Measurements from ENCODE around the gene TBX10.
"Not testable (repeated sequence)": the region's sequence is repeated elsewhere in the genome, so short reads cannot be mapped to it uniquely, and the experiment has no call there.

TBX10 gene

GRCh38 chr11:67663532-67664212 lies 24.1 kb upstream of the TBX10 start:
- no peak for DNase-seq

DNA sequence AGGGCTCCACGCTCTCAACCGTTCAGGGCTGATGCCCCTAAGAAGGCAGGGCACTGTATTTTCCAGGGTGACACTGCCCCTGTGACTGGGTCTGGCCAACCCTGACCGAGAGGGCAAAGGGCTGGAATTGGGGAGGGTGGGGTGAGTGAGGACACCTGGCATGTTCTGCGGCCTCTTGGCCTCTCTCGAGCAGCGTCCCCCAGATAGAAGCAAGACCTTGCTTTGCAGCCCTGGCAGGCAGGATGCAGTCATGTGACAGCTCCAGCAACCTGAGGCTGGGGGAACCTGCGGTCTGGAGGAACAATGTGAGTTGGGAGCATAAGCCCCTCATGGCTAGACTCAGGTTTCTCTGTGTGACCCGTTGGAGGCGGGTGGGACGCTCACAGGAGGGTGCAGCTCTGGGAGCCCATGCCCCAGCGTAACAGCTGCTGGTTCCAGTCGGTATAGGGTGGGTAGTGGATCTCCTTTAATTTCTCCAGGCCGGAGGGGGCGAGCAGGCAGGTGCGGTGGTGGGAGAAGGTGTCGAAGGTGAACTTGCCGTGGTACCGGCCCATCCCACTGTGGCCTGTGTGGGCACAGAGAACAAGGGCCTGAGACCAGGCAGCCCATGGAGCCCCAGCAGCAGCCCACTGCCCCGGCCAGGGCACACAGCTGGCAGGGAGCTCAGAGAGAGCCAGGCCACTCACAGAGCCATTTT lies 23.4 kb upstream of the TBX10 start:
- no peak for DNase-seq

GRCh38 chr11:67662142-67662834 lies 22.7 kb upstream of the TBX10 start:
- no peak for DNase-seq

DNA sequence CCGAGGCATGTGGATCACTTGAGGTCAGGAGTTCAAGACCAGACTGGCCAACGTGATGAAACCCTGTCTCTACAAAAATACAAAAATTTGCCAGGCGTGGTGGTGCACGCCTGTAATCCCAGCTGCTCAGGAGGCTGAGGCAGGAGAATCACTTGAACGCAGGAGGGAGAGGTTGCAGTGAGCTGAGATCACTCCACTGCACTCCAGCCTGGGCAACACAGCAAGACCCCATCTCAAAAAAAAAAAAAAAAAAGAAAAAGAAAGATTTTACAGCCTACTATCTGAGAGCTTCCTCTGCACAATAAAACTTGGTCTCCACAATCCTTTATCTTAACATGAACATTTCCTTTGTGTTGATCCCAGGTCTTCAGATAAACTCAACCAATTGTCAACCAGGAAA lies 21.2 kb upstream of the TBX10 start:
- not testable (repeated sequence) for DNase-seq

DNA sequence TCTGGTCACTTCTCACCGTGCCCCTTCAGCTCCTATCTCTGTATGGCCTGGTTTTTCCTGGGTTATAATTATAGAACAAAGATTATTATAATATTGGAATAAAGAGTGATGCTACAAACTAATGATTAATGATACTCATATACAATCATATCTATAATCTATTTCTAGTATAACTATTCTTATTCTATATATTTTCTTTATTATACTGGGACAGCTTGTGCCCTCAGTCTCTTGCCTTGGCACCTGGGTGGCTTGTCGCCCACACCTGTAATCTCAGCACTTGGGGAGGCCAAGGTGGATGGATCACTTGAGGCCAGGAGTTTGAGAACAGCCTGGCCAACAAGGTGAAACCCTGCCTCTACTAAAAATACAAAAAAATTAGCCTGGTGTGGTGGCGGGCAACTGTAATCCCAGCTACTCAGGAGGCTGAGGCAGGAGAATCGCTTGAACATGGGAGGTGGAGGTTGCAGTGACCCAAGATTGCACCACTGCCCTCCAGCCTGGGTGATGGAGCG lies 20.1 kb upstream of the TBX10 start:
- DNase-seq: not testable (repeated sequence)

- DNase-seq: no peak
Measured at GRCh38 chr11:67657300-67657699, 17.7 kb upstream of the TBX10 start.

- peak; percentile 37 for DNase-seq
Measured at GRCh38 chr11:67656278-67656922, 16.8 kb upstream of the TBX10 start.

- no peak for DNase-seq
Measured at GRCh38 chr11:67654225-67654624, 14.7 kb upstream of the TBX10 start.

DNA sequence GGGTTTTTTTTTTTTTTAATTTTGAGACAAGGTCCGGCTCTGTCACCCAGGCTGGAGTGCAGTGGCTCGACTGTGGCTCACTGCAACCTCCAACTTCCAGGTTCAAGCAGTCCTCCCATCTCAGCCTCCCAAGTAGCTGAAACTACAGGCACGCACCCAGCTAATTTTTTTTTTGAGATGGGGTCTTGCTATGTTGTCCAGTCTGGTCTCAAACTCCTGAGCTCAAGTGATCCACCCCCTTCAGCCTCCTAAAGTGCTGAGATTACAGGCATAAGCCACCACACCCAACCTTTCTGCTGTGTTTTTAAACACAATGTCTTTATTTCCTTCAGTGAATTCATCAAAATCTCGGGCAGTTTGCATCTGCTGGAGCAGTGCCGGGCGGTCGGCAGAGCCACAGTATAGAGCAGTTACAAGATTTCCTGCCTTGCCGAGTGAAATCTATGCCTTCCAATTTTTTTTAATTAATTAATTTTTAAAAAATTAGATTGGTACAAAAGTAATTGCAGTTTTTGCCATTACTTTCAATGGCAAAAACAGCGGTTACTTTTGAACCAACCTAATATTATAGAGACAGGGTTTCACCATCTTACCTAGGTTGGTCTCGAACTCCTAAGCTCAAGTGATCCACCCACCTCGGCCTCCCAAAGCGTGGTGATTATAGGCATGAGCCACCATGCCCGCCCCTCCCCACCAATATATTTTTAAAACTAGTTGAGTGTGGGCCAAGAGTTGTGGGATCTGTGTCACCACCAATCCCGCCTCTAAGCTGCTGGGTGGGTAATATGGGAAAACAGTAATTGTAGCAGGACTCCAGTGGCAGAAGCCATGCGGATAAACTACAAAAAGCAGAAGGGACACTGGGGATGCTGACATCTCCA lies 13.6 kb upstream of the TBX10 start:
- DNase-seq: no peak

GRCh38 chr11:67651976-67652781 lies 12.6 kb upstream of the TBX10 start:
- no peak for DNase-seq

GRCh38 chr11:67649634-67650510 lies 10.3 kb upstream of the TBX10 start:
- peak; percentile 82 for DNase-seq

DNA sequence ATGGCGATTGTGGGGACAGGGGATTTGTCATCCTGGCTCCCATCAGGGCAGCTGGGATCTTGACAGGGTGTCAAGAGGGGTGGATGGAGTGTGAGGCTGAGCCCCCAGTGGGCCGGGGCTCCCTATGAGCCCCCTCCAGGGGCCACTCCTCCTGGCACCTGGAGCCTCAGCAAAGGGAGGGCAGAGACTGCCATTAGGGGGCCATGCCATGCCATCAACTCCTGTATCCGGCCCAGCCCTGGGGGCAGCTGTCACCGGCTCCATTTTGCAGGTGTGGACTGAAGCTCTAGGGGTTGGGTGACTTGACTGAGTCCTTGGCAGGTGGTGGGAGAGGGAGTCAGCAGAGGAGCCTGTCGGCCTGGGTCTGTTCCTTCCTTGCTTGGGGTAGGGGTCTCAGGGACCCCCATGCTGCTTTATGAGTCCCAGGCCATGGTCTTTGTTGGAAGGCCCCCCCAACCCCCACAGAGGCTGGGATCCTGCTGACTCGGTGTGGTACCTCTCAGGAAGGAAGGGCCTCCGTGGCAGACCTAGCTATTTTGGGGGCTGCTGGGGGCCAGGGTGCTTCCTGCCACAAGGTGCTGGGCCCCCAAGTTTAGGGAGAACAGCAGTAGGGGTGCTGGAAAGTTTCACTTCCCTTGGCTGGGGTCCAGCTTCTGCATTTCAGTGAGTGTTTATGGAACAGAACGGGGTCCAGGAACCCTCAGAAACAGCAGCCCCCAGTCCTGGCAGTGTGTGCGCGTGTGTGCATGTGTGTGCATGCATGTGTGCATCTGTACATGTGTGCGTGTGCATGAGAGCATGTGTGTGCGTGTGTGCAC lies 9.4 kb upstream of the TBX10 start:
- DNase-seq: peak; percentile 41

DNA sequence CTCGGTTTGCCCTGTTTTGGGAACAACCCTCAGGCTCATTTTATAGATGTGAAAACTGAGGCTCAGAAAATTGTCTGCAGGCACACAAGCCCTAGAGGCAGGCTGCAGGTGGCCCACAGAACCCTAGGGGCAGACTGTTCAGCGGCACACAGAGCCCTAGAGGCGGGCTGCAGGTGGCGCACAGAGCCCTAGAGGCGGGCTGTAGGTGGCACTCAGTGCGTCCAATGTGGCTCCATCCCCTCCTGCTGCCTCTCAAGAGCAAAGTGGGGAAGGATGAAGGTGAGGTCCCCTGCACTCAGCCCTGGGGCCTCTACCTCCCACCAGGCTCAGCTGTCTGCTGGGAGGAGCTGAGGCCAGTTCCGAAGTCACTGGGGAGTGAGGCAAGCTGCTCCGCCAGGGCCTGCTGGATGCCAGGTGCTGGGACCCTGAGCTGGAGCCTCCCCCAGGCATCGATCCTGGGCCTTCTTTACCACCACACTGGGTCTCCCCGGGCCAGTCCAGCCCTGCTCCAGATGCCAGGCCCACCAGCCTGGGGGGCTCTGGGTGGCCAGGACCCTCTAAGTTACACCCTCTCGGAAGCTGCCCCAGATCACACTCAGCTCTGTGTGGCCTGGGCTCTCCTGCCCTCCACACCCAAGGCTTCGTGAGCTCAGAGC lies 8.7 kb upstream of the TBX10 start:
- peak; percentile 87 for DNase-seq

GRCh38 chr11:67647471-67647870 lies 7.9 kb upstream of the TBX10 start:
- DNase-seq: no peak

GRCh38 chr11:67646535-67647336 lies 7.2 kb upstream of the TBX10 start:
- DNase-seq: no peak

GRCh38 chr11:67645521-67646461 lies 6.2 kb upstream of the TBX10 start:
- peak; percentile 49 for DNase-seq
